ENCODE data around the gene RUNX1.

Gene RUNX1

GRCh38 chr21:34788879-34789278, 260.2 kb downstream of the RUNX1 start:
- Histone ChIP-seq H3K27ac (ENCODE audit: low read depth, low read length) (no peak overlapping the region), H3K79me1 (ENCODE audit: low read length) (peaks cover 2% of the 10 kb centered on the region), H2BK12ac (ENCODE audit: low read length) (no peak overlapping the region), H3K4me3 (ENCODE audit: low read depth, low read length) (no peak overlapping the region), H2AK5ac (ENCODE audit: low read length) (no peak overlapping the region), H2BK120ac (ENCODE audit: insufficient read depth, low read length, poor library complexity) (no peak overlapping the region), H3K23ac (ENCODE audit: low read length) (no peak overlapping the region), H4K8ac (ENCODE audit: low read depth, low read length) (no peak overlapping the region), H3K9ac (ENCODE audit: low read length) (no peak overlapping the region), H2BK5ac (ENCODE audit: low read depth, low read length, poor library complexity) (no peak overlapping the region), H3K27me3 (ENCODE audit: insufficient read depth, low read length) (no peaks in the 10 kb centered on the region), H3K79me2 (ENCODE audit: control insufficient read depth, insufficient read depth, low read length, poor library complexity) (no peaks in the 10 kb centered on the region), H4K12ac (ENCODE audit: low read depth, low read length) (no peak overlapping the region), H3K36me3 (ENCODE audit: control insufficient read depth in 1 of 2, insufficient read depth in 2 of 2, low read length in 2 of 2) (peaks cover 13 to 20% of the 10 kb centered on the region in 2 experiments), H4K91ac (ENCODE audit: low read depth, low read length) (no peak overlapping the region), H3K4me1 (ENCODE audit: control insufficient read depth in 1 of 2, insufficient read depth in 2 of 2, low read length in 2 of 2) (peaks cover 0 to under 1% of the 10 kb centered on the region in 2 experiments), H3K4ac (ENCODE audit: low read depth, low read length) (no peak overlapping the region), H3K4me2 (ENCODE audit: low read length) (no peak overlapping the region), H3K9me3 (ENCODE audit: insufficient read depth, low read depth, low read length) (peaks cover 2% of the 10 kb centered on the region), H3K14ac (ENCODE audit: low read length) (no peak overlapping the region), H3K18ac (ENCODE audit: low read length) (no peak overlapping the region), H2AFZ (ENCODE audit: insufficient read depth, low read length, poor library complexity) (no peak overlapping the region)
- DNase-seq = no peak
- no CpG with 5 or more reads among the region's 1 CpG for WGBS (ENCODE audit: extremely low coverage, insufficient coverage, insufficient read length)

GRCh38 chr21:34783815-34784214, 265.3 kb downstream of the RUNX1 start:
- Histone ChIP-seq H2BK5ac (ENCODE audit: low read depth, low read length, poor library complexity) (no peak overlapping the region), H3K4me2 (ENCODE audit: low read length) (no peak overlapping the region), H3K14ac (ENCODE audit: low read length) (no peak overlapping the region), H3K27me3 (ENCODE audit: insufficient read depth, low read length) (no peaks in the 10 kb centered on the region), H3K4me3 (ENCODE audit: low read depth, low read length) (no peak overlapping the region), H3K36me3 (ENCODE audit: control insufficient read depth in 1 of 2, insufficient read depth in 2 of 2, low read length in 2 of 2) (no peaks in the 10 kb centered on the region), H3K27ac (ENCODE audit: low read depth, low read length) (no peak overlapping the region), H3K9me3 (ENCODE audit: insufficient read depth, low read depth, low read length) (no peaks in the 10 kb centered on the region), H3K79me1 (ENCODE audit: low read length) (peaks cover 2% of the 10 kb centered on the region), H3K79me2 (ENCODE audit: control insufficient read depth, insufficient read depth, low read length, poor library complexity) (no peaks in the 10 kb centered on the region), H3K4me1 (ENCODE audit: control insufficient read depth in 1 of 2, insufficient read depth in 2 of 2, low read length in 2 of 2) (peaks cover 6 to 10% of the 10 kb centered on the region in 2 experiments), H3K23ac (ENCODE audit: low read length) (no peak overlapping the region), H2AK5ac (ENCODE audit: low read length) (no peak overlapping the region), H4K91ac (ENCODE audit: low read depth, low read length) (no peak overlapping the region), H3K18ac (ENCODE audit: low read length) (no peak overlapping the region), H3K9ac (ENCODE audit: low read length) (no peak overlapping the region), H4K8ac (ENCODE audit: low read depth, low read length) (no peak overlapping the region), H2BK120ac (ENCODE audit: insufficient read depth, low read length, poor library complexity) (no peak overlapping the region), H4K12ac (ENCODE audit: low read depth, low read length) (no peak overlapping the region), H2AFZ (ENCODE audit: insufficient read depth, low read length, poor library complexity) (no peak overlapping the region), H3K4ac (ENCODE audit: low read depth, low read length) (no peak overlapping the region), H2BK12ac (ENCODE audit: low read length) (no peak overlapping the region)
- DNase-seq = no peak
- no CpG with 5 or more reads among the region's 2 CpGs for WGBS (ENCODE audit: extremely low coverage, insufficient coverage, insufficient read length)

- Histone ChIP-seq H3K18ac (ENCODE audit: low read length) (no peak overlapping the region), H3K36me3 (ENCODE audit: control insufficient read depth in 1 of 2, insufficient read depth in 2 of 2, low read length in 2 of 2) (no peaks in the 10 kb centered on the region), H4K12ac (ENCODE audit: low read depth, low read length) (no peak overlapping the region), H3K23ac (ENCODE audit: low read length) (no peak overlapping the region), H3K4me3 (ENCODE audit: low read depth, low read length) (no peak overlapping the region), H2BK12ac (ENCODE audit: low read length) (peak overlapping the region; percentile 61), H3K27ac (ENCODE audit: low read depth, low read length) (no peak overlapping the region), H3K4ac (ENCODE audit: low read depth, low read length) (no peak overlapping the region), H3K27me3 (ENCODE audit: insufficient read depth, low read length) (no peaks in the 10 kb centered on the region), H2BK5ac (ENCODE audit: low read depth, low read length, poor library complexity) (no peak overlapping the region), H3K79me1 (ENCODE audit: low read length) (peaks cover 2% of the 10 kb centered on the region), H3K14ac (ENCODE audit: low read length) (no peak overlapping the region), H3K9ac (ENCODE audit: low read length) (no peak overlapping the region), H4K91ac (ENCODE audit: low read depth, low read length) (no peak overlapping the region), H3K4me2 (ENCODE audit: low read length) (no peak overlapping the region), H3K9me3 (ENCODE audit: insufficient read depth, low read depth, low read length) (no peaks in the 10 kb centered on the region), H2BK120ac (ENCODE audit: insufficient read depth, low read length, poor library complexity) (no peak overlapping the region), H3K4me1 (ENCODE audit: control insufficient read depth in 1 of 2, insufficient read depth in 2 of 2, low read length in 2 of 2) (peaks cover 6 to 10% of the 10 kb centered on the region in 2 experiments), H2AFZ (ENCODE audit: insufficient read depth, low read length, poor library complexity) (no peak overlapping the region), H2AK5ac (ENCODE audit: low read length) (no peak overlapping the region), H3K79me2 (ENCODE audit: control insufficient read depth, insufficient read depth, low read length, poor library complexity) (no peaks in the 10 kb centered on the region), H4K8ac (ENCODE audit: low read depth, low read length) (no peak overlapping the region)
- DNase-seq = peak in 1 of 2 donors; percentile 46
- no CpG with 5 or more reads among the region's 11 CpGs for WGBS (ENCODE audit: extremely low coverage, insufficient coverage, insufficient read length)
These were observed 266.4 kb downstream of the RUNX1 start for GRCh38 chr21:34782506-34783360.

GRCh38 chr21:34781526-34781925, 267.6 kb downstream of the RUNX1 start:
- no CpG with 5 or more reads among the region's 7 CpGs for WGBS (ENCODE audit: extremely low coverage, insufficient coverage, insufficient read length)

More at GRCh38 chr21:34781526-34781925, 267.6 kb downstream of the RUNX1 start:
- H4K8ac ChIP-seq (ENCODE audit: low read depth, low read length) = no peak overlapping the region
- H3K14ac ChIP-seq (ENCODE audit: low read length) = no peak overlapping the region
- no peak for DNase-seq
- no peak overlapping the region for H3K23ac ChIP-seq (ENCODE audit: low read length)
- H4K91ac ChIP-seq (ENCODE audit: low read depth, low read length) = no peak overlapping the region
- H3K27me3 ChIP-seq (ENCODE audit: insufficient read depth, low read length) = no peaks in the 10 kb centered on the region
- no peak overlapping the region for H3K18ac ChIP-seq (ENCODE audit: low read length)
- peaks cover 2% of the 10 kb centered on the region for H3K79me1 ChIP-seq (ENCODE audit: low read length)
- H3K4me3 ChIP-seq (ENCODE audit: low read depth, low read length) = no peak overlapping the region
- H4K12ac ChIP-seq (ENCODE audit: low read depth, low read length) = no peak overlapping the region
- H2BK120ac ChIP-seq (ENCODE audit: insufficient read depth, low read length, poor library complexity) = no peak overlapping the region
- no peaks in the 10 kb centered on the region for H3K36me3 ChIP-seq (ENCODE audit: control insufficient read depth in 1 of 2, insufficient read depth in 2 of 2, low read length in 2 of 2)
- H2AK5ac ChIP-seq (ENCODE audit: low read length) = no peak overlapping the region
- no peak overlapping the region for H2BK5ac ChIP-seq (ENCODE audit: low read depth, low read length, poor library complexity)
- no peak overlapping the region for H3K27ac ChIP-seq (ENCODE audit: low read depth, low read length)
- no peak overlapping the region for H3K4me2 ChIP-seq (ENCODE audit: low read length)
- no peaks in the 10 kb centered on the region for H3K9me3 ChIP-seq (ENCODE audit: insufficient read depth, low read depth, low read length)
- no peak overlapping the region for H3K4ac ChIP-seq (ENCODE audit: low read depth, low read length)
- H3K79me2 ChIP-seq (ENCODE audit: control insufficient read depth, insufficient read depth, low read length, poor library complexity) = no peaks in the 10 kb centered on the region
- peaks cover 6 to 10% of the 10 kb centered on the region in 2 experiments for H3K4me1 ChIP-seq (ENCODE audit: control insufficient read depth in 1 of 2, insufficient read depth in 2 of 2, low read length in 2 of 2)
- no peak overlapping the region for H2BK12ac ChIP-seq (ENCODE audit: low read length)
- no peak overlapping the region for H2AFZ ChIP-seq (ENCODE audit: insufficient read depth, low read length, poor library complexity)
- H3K9ac ChIP-seq (ENCODE audit: low read length) = no peak overlapping the region
